GM21529 (cell line): Measurements from ENCODE around the gene ARID1B.

Source experiments
- ATAC-seq: cut with Tn5 transposase; IDR thresholded peaks from one replicate; pipeline ENCODE4 v1.9.1; 2021; ENCODE audit not compliant: unreplicated experiment

The ARID1B gene

GRCh38 chr6:157117431-157118095, 340.4 kb downstream of the ARID1B start:
- ATAC-seq: no peak

- no peak for ATAC-seq
Measured at GRCh38 chr6:157119502-157120027, 342.4 kb downstream of the ARID1B start.

GRCh38 chr6:157120534-157121232, 343.5 kb downstream of the ARID1B start:
- no peak for ATAC-seq

- no peak for ATAC-seq
Measured at GRCh38 chr6:157121897-157122296, 344.7 kb downstream of the ARID1B start.

- no peak for ATAC-seq
Measured at GRCh38 chr6:157123234-157123633, 346.1 kb downstream of the ARID1B start.

- no peak for ATAC-seq
Measured at GRCh38 chr6:157124485-157125254, 347.5 kb downstream of the ARID1B start.

- no peak for ATAC-seq
Measured at GRCh38 chr6:157125531-157125930, 348.4 kb downstream of the ARID1B start.

GRCh38 chr6:157126183-157127098, 349.3 kb downstream of the ARID1B start:
- no peak for ATAC-seq

- ATAC-seq: no peak
Measured at GRCh38 chr6:157128235-157128775, 351.1 kb downstream of the ARID1B start.

- no peak for ATAC-seq
Measured at GRCh38 chr6:157131250-157131649, 354.1 kb downstream of the ARID1B start.

- no peak for ATAC-seq
Measured at GRCh38 chr6:157133856-157134255, 356.7 kb downstream of the ARID1B start.

GRCh38 chr6:157134402-157135047, 357.3 kb downstream of the ARID1B start:
- no peak for ATAC-seq

GRCh38 chr6:157135691-157136090, 358.5 kb downstream of the ARID1B start:
- ATAC-seq: no peak

GRCh38 chr6:157137501-157137900, 360.3 kb downstream of the ARID1B start:
- ATAC-seq: no peak

- ATAC-seq: no peak
Measured at GRCh38 chr6:157139054-157139708, 362.0 kb downstream of the ARID1B start.

- no peak for ATAC-seq
Measured at GRCh38 chr6:157143171-157143889, 366.2 kb downstream of the ARID1B start.

- no peak for ATAC-seq
Measured at GRCh38 chr6:157143890-157144798, 367.0 kb downstream of the ARID1B start.
